Panc1 (cell line): Measurements from ENCODE around the gene REEP2. TPM values are rescaled to one million over a fixed set of nuclear protein-coding genes. Genes with fewer than 3 reads are reported as not detected.

Experiments used
- ATAC-seq: fragments of 200-7000 bp; cut with Tn5 transposase; 2 replicates; pipeline ENCODE4 v1.9.1; 2020; ENCODE audit warnings: mild to moderate bottlenecking, moderate library complexity
- BruUV-seq: library from RNA; stranded (reverse); fragments of 400-500 nt; replicated peaks from 2 replicates; lab custom pipeline; 2021; lab: Mats Ljungman, UMichigan
- CTCF ChIA-PET: fragments of 300-600 bp; sonication (Branson Sonifier 250); formaldehyde crosslinking; loops from one replicate; lab custom pipeline; 2022; ENCODE audit warnings: antibody characterized with exemption; lab: Charles Lee
- POLR2A ChIA-PET: fragments of 300-600 bp; sonication (Branson Sonifier 250); formaldehyde crosslinking; loops from one replicate; lab custom pipeline; 2022; ENCODE audit warnings: antibody characterized with exemption; lab: Charles Lee
- DNase-seq: peaks from one replicate; pipeline ENCODE4 v3.0.0-alpha.2; 2010; ENCODE audit warnings: low read depth, low spot score
- H3K27ac ChIP-seq: 2 replicates; pipeline ENCODE4 v1.5.1; 2011; ENCODE audit warnings: mild to moderate bottlenecking, low read length, inconsistent platforms
- H3K27me3 ChIP-seq: fragments of 200-500 bp; sonication (Bioruptor generic); 2 replicates; pipeline ENCODE4 v1.6.0; 2014; ENCODE audit warnings: low read length, inconsistent platforms; ENCODE audit not compliant: control insufficient read depth, insufficient read depth
- H3K36me3 ChIP-seq: fragments of 200-500 bp; sonication (Bioruptor generic); 2 replicates; pipeline ENCODE4 v1.5.1; 2014; ENCODE audit warnings: inconsistent platforms, mild to moderate bottlenecking, low read length, moderate library complexity; ENCODE audit not compliant: control insufficient read depth, insufficient read depth
- H3K4me1 ChIP-seq: 2 replicates; pipeline ENCODE4 v1.5.1; 2011; ENCODE audit warnings: inconsistent platforms, mild to moderate bottlenecking, low read length, moderate library complexity; ENCODE audit not compliant: control insufficient read depth, insufficient read depth
- H3K4me3 ChIP-seq, 2 experiments: 2 replicates each; pipeline ENCODE4 v1.5.1; 2011 to 2012; ENCODE audit warnings: low read depth in 2 of 2, low read length in 2 of 2, mild to moderate bottlenecking in 2 of 2, inconsistent platforms in 1 of 2, moderate library complexity in 1 of 2
- H3K9me3 ChIP-seq: fragments of 200-500 bp; sonication (Bioruptor generic); 2 replicates; pipeline ENCODE4 v1.5.1; 2014; ENCODE audit warnings: low read depth, mild to moderate bottlenecking, inconsistent platforms, low read length, moderate library complexity; ENCODE audit not compliant: control insufficient read depth, insufficient read depth
- POLR2AphosphoS5 ChIP-seq: IDR thresholded peaks from 2 replicates; pipeline ENCODE4 v1.6.1; 2012; ENCODE audit warnings: mild to moderate bottlenecking, low read depth, low read length, moderate library complexity
- SIN3A ChIP-seq: IDR thresholded peaks from 2 replicates; pipeline ENCODE4 v1.6.1; 2012; ENCODE audit warnings: low read depth, mild to moderate bottlenecking, low read length, moderate library complexity, borderline replicate concordance; ENCODE audit not compliant: insufficient read depth
- TCF7L2 ChIP-seq: IDR thresholded peaks from 2 replicates; pipeline ENCODE4 v1.6.1; 2011; ENCODE audit warnings: mild to moderate bottlenecking, low read depth, low read length, inconsistent platforms
- in situ Hi-C: cut with HindIII; loops from 2 replicates; pipeline ENCODE4 v1.10.0; 2016; ENCODE audit warnings: low sequenced_read_pairs, low pct_unique_long_range_greater_than_20kb
- intact Hi-C: fragments of 100-400 bp; cut with micrococcal nuclease; formaldehyde crosslinking; loops from one replicate; pipeline ENCODE4 v1.10.0; 2022; ENCODE audit not compliant: unreplicated experiment
- total RNA-seq: library from RNA; stranded (reverse); gene quantifications from one replicate; pipeline ENCODE4 v1.2.1, GENCODE V29; 2021; ENCODE audit not compliant: unreplicated experiment
- TF ChIP-seq, protein P1 (sequence below), 2 experiments: IDR thresholded peaks; 2 replicates each; pipeline ENCODE4 v1.6.1; 2011 to 2012; ENCODE audit warnings: low read depth in 2 of 2, control low read depth in 1 of 2, low read length in 1 of 2, mild to moderate bottlenecking in 1 of 2, moderate library complexity in 1 of 2; ENCODE audit not compliant: insufficient read depth in 1 of 2
- TF ChIP-seq, protein P2 (sequence below): fragments of 450-650 bp; IDR thresholded peaks from 2 replicates; pipeline ENCODE4 v1.5.1; 2017; ENCODE audit warnings: mild to moderate bottlenecking

Gene REEP2
- total RNA-seq, 1 experiment from 2014 or later: 6.5 TPM

DNA sequence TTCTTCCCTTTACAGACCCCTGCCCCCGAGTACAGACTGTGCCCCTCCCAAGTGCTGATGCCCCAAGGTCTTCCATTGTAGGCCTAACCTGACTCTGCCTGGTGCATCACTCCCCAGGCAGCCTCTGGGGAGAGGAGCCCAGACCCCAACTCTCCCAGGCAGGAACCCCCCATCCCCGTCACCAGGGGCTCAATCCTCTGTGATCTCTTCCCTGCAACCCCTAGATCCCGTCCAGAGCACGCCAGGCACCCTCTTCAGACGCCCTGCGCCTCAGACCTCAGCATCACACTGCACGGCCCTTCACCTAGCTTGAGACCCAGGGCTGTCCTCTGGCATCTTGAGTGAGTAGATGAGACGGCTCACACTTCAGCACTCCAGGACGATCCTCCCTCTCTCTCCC lies 20.0 kb downstream of the REEP2 start:
- CTCF ChIA-PET: no interaction called here
- H3K4me1 ChIP-seq: peaks cover 5% of the 10 kb centered on the region; the same call in 1 of the 2 replicates
- no peaks in the 10 kb centered on the region for H3K36me3 ChIP-seq
- no peak overlapping the region for H3K27ac ChIP-seq
- TF ChIP-seq POLR2AphosphoS5: no peak
- TF ChIP-seq SIN3A: no peak
- TF ChIP-seq, protein P1, sequence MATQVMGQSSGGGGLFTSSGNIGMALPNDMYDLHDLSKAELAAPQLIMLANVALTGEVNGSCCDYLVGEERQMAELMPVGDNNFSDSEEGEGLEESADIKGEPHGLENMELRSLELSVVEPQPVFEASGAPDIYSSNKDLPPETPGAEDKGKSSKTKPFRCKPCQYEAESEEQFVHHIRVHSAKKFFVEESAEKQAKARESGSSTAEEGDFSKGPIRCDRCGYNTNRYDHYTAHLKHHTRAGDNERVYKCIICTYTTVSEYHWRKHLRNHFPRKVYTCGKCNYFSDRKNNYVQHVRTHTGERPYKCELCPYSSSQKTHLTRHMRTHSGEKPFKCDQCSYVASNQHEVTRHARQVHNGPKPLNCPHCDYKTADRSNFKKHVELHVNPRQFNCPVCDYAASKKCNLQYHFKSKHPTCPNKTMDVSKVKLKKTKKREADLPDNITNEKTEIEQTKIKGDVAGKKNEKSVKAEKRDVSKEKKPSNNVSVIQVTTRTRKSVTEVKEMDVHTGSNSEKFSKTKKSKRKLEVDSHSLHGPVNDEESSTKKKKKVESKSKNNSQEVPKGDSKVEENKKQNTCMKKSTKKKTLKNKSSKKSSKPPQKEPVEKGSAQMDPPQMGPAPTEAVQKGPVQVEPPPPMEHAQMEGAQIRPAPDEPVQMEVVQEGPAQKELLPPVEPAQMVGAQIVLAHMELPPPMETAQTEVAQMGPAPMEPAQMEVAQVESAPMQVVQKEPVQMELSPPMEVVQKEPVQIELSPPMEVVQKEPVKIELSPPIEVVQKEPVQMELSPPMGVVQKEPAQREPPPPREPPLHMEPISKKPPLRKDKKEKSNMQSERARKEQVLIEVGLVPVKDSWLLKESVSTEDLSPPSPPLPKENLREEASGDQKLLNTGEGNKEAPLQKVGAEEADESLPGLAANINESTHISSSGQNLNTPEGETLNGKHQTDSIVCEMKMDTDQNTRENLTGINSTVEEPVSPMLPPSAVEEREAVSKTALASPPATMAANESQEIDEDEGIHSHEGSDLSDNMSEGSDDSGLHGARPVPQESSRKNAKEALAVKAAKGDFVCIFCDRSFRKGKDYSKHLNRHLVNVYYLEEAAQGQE (IDR thresholded peaks at IDR 0.05; ENCODE audit: insufficient read depth in 1 of 2, low read depth in 2 of 2, low read length in 1 of 2): no peak
- TF ChIP-seq, protein P2, sequence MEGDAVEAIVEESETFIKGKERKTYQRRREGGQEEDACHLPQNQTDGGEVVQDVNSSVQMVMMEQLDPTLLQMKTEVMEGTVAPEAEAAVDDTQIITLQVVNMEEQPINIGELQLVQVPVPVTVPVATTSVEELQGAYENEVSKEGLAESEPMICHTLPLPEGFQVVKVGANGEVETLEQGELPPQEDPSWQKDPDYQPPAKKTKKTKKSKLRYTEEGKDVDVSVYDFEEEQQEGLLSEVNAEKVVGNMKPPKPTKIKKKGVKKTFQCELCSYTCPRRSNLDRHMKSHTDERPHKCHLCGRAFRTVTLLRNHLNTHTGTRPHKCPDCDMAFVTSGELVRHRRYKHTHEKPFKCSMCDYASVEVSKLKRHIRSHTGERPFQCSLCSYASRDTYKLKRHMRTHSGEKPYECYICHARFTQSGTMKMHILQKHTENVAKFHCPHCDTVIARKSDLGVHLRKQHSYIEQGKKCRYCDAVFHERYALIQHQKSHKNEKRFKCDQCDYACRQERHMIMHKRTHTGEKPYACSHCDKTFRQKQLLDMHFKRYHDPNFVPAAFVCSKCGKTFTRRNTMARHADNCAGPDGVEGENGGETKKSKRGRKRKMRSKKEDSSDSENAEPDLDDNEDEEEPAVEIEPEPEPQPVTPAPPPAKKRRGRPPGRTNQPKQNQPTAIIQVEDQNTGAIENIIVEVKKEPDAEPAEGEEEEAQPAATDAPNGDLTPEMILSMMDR: no peak
- no peak for TF ChIP-seq TCF7L2
- no peaks in the 10 kb centered on the region for H3K9me3 ChIP-seq
- no TSS peak for BruUV-seq
- in situ Hi-C loops: no loop called here
- POLR2A ChIA-PET: interaction anchor here (0.6 kb wide), 1 partner anchor 60 kb away, joined by 3 read pairs; no protein-coding TSS in a partner anchor
- DNase-seq: no peak
- H3K27me3 ChIP-seq: no peaks in the 10 kb centered on the region
- no peak for ATAC-seq
- intact Hi-C loops: no loop called here
- no peak overlapping the region for H3K4me3 ChIP-seq

GRCh38 chr5:138459311-138459933 lies 20.6 kb downstream of the REEP2 start:
- Histone ChIP-seq H3K27ac (no peak overlapping the region), H3K27me3 (no peaks in the 10 kb centered on the region), H3K4me3 (no peak overlapping the region), H3K36me3 (no peaks in the 10 kb centered on the region), H3K9me3 (no peaks in the 10 kb centered on the region), H3K4me1 (peaks cover 5% of the 10 kb centered on the region; the same call in 1 of the 2 replicates)
- TF ChIP-seq TCF7L2 (no peak), POLR2AphosphoS5 (no peak), SIN3A (no peak)
- TF ChIP-seq, protein P2: no peak
- TF ChIP-seq, protein P1 (IDR thresholded peaks at IDR 0.05; ENCODE audit: insufficient read depth in 1 of 2, low read depth in 2 of 2, low read length in 1 of 2): no peak
- POLR2A ChIA-PET: no interaction called here
- no peak for ATAC-seq
- DNase-seq: no peak
- no TSS peak for BruUV-seq
- CTCF ChIA-PET: interaction anchor here (0.6 kb wide), 1 partner anchor 150 kb away, joined by 6 read pairs; no protein-coding TSS in a partner anchor
- intact Hi-C loops: no loop called here
- in situ Hi-C loops: no loop called here
